Activated CD8-positive, alpha-beta memory T cell treated with anti-CD3 and anti-CD28 coated beads, Interleukin-2, amount 50 U/mL, for 24 hours (primary cell): ENCODE measurements around the gene HEPACAM.

Experiments used
- DNase-seq: peaks from one replicate; pipeline ENCODE4 v3.0.0-alpha.2; 2020; ENCODE audit errors: extremely low read depth

The HEPACAM gene

GRCh38 chr11:124884869-124885479 is 50.9 kb downstream of the HEPACAM start:
- no peak for DNase-seq

GRCh38 chr11:124884340-124884739 is 51.5 kb downstream of the HEPACAM start:
- no peak for DNase-seq

- no peak for DNase-seq
These were observed 53.3 kb downstream of the HEPACAM start for GRCh38 chr11:124882339-124883071.

- no peak for DNase-seq
These were observed 54.9 kb downstream of the HEPACAM start for GRCh38 chr11:124880958-124881357.

DNA sequence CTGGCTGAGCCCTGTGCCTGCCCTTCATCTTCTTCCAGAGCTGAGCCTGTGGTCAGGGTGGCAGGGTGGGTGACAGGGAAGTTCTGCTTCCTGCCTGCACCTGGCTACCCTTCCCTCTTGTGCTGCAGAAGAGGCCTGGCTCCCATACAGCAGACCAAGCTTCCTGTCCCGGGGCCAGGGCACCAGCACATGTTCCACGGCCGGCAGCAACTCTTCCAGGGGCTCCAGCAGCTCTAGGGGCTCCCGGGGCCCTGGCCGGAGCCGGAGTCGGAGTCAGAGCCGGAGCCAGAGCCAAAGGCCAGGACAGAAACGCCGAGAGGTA is 55.6 kb downstream of the HEPACAM start:
- no peak for DNase-seq

DNA sequence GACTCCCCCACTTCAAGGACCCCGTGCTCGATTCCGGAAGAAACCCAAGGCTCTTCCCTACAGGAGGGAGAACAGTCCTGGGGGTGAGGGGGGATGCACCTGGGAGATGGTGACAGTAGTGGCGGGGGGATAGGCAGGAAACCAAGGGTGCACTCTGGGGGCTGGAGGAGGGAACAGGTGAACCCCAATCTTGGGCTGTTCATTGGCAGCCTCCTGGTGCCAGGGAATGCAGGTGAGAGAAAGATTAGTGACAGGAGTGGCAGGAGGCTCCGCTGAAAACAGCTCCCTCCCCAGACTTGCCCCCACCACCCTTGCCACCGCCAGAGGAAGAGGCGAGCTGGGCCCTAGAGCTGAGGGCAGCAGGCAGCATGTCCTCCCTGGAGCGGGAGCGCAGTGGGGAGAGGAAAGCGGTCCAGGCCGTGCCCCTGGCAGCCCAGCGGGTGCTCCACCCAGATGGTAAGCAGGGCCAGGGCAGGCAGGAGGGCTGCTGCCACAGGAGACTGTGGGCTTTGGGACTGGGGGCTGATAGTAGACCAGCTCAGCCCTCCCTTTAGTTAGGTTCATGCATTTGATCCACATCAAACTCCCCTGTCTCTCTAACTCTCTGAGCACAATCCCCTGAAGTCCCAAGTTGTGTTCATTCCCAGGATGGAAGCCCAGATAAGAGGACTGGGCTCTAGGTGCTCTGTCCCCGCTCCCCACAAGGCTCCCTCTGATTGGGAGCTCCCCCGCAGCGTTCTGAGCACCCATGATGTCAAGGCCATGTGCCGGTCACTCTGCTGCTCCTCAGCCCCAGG is 56.2 kb downstream of the HEPACAM start:
- no peak for DNase-seq

GRCh38 chr11:124878759-124879492 is 56.9 kb downstream of the HEPACAM start:
- DNase-seq, result no peak

DNA sequence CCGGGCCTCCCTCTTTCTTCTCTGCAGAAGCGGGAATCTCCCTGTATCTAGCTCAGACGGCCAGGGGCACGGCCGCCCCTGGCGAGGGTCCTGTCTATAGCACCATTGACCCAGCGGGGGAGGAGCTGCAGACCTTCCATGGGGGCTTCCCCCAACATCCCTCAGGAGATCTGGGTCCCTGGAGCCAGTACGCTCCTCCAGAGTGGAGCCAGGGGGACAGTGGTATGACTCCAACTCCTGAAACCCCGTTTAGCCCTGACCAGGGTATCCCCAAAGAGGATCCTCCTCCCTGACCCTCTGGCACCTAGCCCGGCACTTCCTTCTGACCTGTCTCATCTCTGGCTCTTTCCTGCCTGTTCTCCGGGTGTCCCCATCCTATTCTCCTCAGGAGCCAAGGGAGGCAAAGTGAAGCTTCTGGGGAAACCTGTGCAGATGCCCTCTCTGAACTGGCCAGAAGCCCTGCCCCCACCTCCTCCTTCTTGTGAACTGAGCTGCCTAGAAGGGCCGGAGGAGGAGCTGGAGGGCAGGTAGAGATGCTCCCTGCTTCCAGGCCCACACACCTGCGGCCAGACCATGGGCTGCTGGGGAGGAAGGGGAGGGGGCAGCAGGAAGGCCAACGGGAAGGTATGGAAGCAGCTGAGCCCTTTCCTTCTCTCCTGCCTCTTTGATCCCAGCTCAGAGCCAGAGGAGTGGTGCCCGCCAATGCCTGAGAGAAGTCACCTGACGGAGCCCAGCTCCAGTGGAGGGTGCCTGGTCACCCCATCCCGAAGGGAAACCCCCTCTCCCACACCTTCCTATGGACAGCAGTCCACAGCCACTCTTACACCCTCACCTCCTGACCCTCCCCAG is 57.7 kb downstream of the HEPACAM start:
- no peak for DNase-seq

GRCh38 chr11:124877631-124877909 is 58.3 kb downstream of the HEPACAM start:
- DNase-seq, result no peak

DNA sequence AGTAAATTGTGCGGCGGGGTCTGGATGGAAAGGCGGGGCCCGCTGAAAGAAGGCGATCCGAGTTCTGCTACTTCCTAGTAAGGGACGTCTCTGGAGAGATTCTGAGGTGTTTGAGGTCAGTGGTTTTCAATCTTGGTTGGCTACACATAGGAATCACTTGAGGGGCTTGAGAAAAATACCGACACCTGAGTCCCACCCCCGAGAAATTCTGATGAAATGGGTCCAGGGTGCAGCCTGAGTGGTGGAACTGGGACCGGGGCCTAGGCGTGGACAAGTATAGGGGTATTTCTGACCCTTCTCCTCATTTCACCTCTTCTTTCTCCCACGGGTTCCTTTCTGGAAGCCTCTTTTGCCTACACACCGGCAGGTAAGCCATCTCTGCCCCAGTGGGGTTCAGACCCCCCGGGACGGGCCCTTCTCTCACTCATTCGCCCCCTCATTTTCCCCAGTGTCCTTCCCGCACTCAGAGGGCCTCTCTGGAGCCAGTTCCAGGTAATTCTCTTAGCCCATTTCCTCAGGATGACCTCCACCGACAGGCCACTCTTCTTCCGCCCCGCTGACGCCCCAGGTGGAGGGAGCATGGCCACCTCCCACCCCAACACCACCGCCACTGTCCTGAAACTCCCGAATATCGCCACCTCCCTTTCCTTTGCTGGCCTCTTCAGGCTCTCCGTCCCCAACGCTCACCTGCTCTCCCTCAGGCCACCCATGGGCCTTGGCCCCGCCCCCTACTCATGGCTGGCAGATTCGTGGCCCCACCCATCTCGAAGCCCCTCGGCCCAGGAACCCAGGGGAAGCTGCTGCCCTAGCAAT is 58.8 kb downstream of the HEPACAM start:
- DNase-seq, result no peak

DNA sequence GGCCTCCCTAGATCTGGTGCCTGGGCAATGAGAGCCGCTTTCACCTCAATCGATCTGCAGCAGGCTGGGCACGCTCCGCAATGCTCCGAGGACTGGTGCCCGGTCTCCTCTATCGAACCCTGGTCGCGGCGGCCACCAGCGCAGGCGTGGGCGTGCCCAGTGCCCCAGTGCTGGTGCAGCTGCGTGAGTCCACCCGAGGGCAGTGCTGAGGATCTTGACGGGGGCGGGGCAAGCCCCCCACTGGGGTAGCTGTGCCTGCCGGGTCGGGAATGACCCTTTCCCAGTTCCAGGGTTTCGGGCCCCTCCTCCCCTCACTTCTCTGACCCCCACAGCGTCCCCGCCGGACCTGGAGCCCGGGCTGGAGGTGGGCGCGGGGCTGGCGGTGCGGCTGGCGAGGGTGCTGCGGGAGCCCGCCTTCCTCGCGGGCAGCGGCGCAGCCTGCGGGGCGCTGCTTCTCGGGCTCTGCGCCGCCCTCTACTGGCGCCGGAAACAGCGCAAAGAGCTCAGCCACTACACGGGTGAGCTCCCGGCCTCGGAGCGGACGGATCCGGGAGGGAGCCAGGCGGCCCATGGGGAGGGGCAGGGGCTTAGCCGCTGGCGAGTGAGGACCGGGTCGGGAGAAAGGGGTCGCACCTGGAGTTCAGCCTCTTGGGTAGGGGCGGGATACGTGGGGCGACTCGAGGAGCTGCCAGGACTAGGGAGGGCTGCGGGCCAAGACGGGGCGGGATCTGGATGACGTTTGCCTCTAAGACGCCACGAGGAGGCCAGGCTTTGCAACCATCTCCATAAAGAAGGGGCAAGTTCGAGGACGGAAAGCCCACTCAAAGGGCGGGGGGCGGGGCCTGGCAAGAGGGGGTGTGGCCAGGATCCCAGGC is 59.7 kb downstream of the HEPACAM start:
- peak; percentile 50 for DNase-seq

DNA sequence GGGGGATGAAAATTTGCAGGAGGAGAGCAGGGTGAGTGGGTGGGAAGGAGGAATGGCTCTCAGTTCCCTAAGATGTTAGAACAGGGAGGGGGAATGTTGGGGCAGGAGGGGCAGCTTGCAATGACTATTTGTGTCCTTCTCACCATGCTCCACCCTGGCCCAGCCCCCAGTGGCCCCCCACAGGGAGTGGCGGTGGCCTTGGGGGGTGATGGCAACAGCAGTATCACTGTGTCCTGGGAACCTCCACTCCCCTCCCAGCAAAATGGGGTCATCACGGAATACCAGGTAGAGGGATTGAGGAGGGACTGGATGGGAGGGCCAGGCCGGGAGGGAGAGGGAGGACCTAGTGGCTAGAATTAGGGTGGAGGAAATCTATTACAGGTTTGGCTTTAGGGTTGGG is 60.4 kb downstream of the HEPACAM start:
- no peak for DNase-seq

DNA sequence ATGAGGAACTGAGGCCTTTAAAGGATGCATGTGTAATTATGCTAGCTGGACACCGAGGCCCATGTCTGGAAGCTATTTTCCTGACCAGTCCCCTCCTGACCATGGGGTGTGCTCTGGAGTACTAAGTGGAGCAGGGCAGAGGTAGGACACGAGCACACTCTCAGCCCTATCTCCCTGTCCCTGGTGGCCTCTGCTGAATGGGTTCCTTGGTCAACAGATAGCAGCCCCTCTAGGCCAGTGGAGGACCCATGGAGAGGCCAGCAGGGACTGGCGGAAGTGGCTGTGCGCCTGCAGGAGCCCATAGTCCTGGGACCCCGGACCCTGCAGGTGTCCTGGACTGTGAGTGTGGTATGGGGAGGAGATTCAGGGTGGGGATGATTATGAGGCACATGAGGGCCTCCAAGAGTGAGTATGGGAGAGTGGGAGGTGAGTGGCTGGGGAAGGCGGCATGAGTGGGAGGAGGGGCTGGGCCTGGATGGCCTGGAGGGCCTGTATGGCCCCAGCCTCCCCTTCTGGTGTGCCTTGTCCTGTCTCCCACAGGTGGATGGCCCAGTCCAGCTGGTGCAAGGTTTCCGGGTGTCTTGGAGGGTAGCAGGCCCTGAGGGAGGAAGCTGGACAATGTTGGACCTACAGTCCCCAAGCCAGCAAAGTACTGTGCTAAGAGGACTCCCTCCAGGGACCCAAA is 61.1 kb downstream of the HEPACAM start:
- DNase-seq, result no peak

- no peak for DNase-seq
These were observed 61.9 kb downstream of the HEPACAM start for GRCh38 chr11:124873951-124874350.

GRCh38 chr11:124872741-124873140 is 63.1 kb downstream of the HEPACAM start:
- no peak for DNase-seq

- no peak for DNase-seq
These were observed 63.6 kb downstream of the HEPACAM start for GRCh38 chr11:124872280-124872679.

DNA sequence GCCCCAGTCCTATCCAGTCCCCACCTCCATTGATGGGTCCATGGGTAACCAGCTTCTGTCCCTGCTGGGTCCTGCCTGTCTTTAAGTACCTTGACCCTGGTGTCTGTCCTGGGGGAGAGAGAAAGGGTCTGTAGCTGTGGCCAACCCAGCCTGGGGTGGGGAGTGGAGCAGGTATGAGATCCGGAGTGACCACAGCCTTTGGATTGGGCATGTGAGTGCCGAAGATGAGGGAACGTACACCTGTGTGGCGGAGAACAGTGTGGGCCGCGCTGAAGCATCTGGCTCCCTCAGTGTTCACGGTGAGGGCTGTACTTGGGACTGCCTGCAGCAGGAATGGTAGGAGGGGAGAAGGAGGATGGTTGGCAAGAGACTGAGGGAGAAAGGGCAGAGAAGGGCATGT is 65.4 kb downstream of the HEPACAM start:
- DNase-seq, result no peak

- DNase-seq, result no peak
These were observed 65.9 kb downstream of the HEPACAM start for GRCh38 chr11:124869856-124870387.

- DNase-seq, result no peak
These were observed 66.5 kb downstream of the HEPACAM start for GRCh38 chr11:124869331-124869730.
